HCT116 (cell line): Measurements from ENCODE around the gene BTD. TPM values are rescaled to one million over a fixed set of nuclear protein-coding genes. Genes with fewer than 3 reads are reported as not detected.
A peak's percentile ranks its signal among the peaks of the same experiment; 100 is the strongest.

Source experiments
- ATAC-seq: fragments of 200-7000 bp; cut with Tn5 transposase; 2 replicates; pipeline ENCODE4 v1.9.1; 2020; ENCODE audit warnings: mild to moderate bottlenecking, moderate library complexity
- BruUV-seq: library from RNA; stranded (reverse); fragments of 400-500 nt; replicated peaks from 2 replicates; lab custom pipeline; 2021; lab: Mats Ljungman, UMichigan
- CTCF ChIA-PET: fragments of 300-600 bp; sonication (Branson Sonifier 250); formaldehyde crosslinking; loops from one replicate; lab custom pipeline; 2021; ENCODE audit warnings: antibody characterized with exemption; lab: Charles Lee
- POLR2A ChIA-PET: fragments of 300-600, 350-600 bp; sonication (Branson Sonifier 250); formaldehyde crosslinking; loops from one replicate; lab custom pipeline; 2021; ENCODE audit warnings: antibody characterized with exemption; lab: Charles Lee
- RAD21 ChIA-PET, 2 experiments: fragments of 300-600 bp; sonication (Branson Sonifier 250); formaldehyde crosslinking; loops; one replicate each; lab custom pipeline; 2023; ENCODE audit warnings: low total read pairs in 2 of 2; ENCODE audit not compliant: uncharacterized antibody in 2 of 2, unreplicated experiment in 2 of 2, low non-redundant PET in 1 of 2; lab: Charles Lee
- DNase-seq: peaks from one replicate; pipeline ENCODE4 v3.0.0-alpha.2; 2010; ENCODE audit warnings: low read depth, low spot score
- H2AFZ ChIP-seq: fragments of 200-600 bp; shearing (Covaris generic), sonication (generic); 2 replicates; pipeline ENCODE4 v1.6.1; 2017; ENCODE audit warnings: low read depth, mixed run types, mixed read lengths, antibody characterized with exemption, low read length; ENCODE audit not compliant: poor library complexity, severe bottlenecking
- H3K27ac ChIP-seq: 2 replicates; pipeline ENCODE4 v1.5.1; 2012; ENCODE audit warnings: low read depth, low read length
- H3K27me3 ChIP-seq: fragments of 200-600 bp; sonication (generic); 2 replicates; pipeline ENCODE4 v1.6.1; 2016; ENCODE audit warnings: mixed run types, low read length, mixed read lengths; ENCODE audit not compliant: insufficient read depth
- H3K36me3 ChIP-seq, 2 experiments: fragments of 200-500 bp in 1 of 2; fragments of 200-600 bp in 1 of 2; sonication (Bioruptor generic) in 1 of 2; sonication (generic) in 1 of 2; 2 replicates each; pipeline versions ENCODE4 v1.5.1 to v1.6.1; 2014 to 2016; ENCODE audit warnings: low read length in 2 of 2, inconsistent platforms in 1 of 2, mixed read lengths in 1 of 2, mixed run types in 1 of 2; ENCODE audit not compliant: insufficient read depth in 2 of 2, control insufficient read depth in 1 of 2
- H3K4me1 ChIP-seq, 2 experiments: fragments of 200-600 bp in 1 of 2; sonication (generic) in 1 of 2; 2 replicates each; pipeline versions ENCODE4 v1.5.1 to v1.6.1; 2012 to 2017; ENCODE audit warnings: low read length in 2 of 2, inconsistent platforms in 1 of 2, mild to moderate bottlenecking in 1 of 2, mixed read lengths in 1 of 2, mixed run types in 1 of 2, moderate library complexity in 1 of 2; ENCODE audit not compliant: insufficient read depth in 2 of 2, control insufficient read depth in 1 of 2
- H3K4me2 ChIP-seq: fragments of 200-600 bp; sonication (generic); 2 replicates; pipeline ENCODE4 v1.6.1; 2017; ENCODE audit warnings: mixed run types, low read length, mixed read lengths
- H3K4me3 ChIP-seq, 2 experiments: fragments of 200-600 bp in 1 of 2; sonication (generic) in 1 of 2; replicated peaks in 1 of 2; 2 replicates each; pipeline ENCODE4 v1.5.1; 2011 to 2016; ENCODE audit warnings: low read length in 2 of 2, control low read depth in 1 of 2, low read depth in 1 of 2, mild to moderate bottlenecking in 1 of 2, mixed read lengths in 1 of 2, mixed run types in 1 of 2
- H3K79me2 ChIP-seq: fragments of 200-600 bp; sonication (generic); 2 replicates; pipeline ENCODE4 v1.6.1; 2017; ENCODE audit warnings: mild to moderate bottlenecking, mixed run types, low read length, moderate library complexity, mixed read lengths; ENCODE audit not compliant: insufficient read depth
- H3K9ac ChIP-seq: fragments of 200-600 bp; sonication (generic); 2 replicates; pipeline ENCODE4 v1.6.1; 2016; ENCODE audit warnings: low read length, mixed read lengths
- H3K9me2 ChIP-seq: fragments of 200-600 bp; sonication (generic), shearing (Covaris generic); 2 replicates; pipeline ENCODE4 v1.6.1; 2017; ENCODE audit warnings: mixed run types, mild to moderate bottlenecking, moderate library complexity; ENCODE audit not compliant: insufficient read depth
- H3K9me3 ChIP-seq, 2 experiments: fragments of 200-500 bp in 1 of 2; fragments of 200-600 bp in 1 of 2; sonication (Bioruptor generic) in 1 of 2; sonication (generic) in 1 of 2; 2 replicates each; pipeline ENCODE4 v1.6.1; 2014 to 2017; ENCODE audit warnings: low read length in 2 of 2, mixed read lengths in 2 of 2, inconsistent platforms in 1 of 2, low read depth in 1 of 2, mild to moderate bottlenecking in 1 of 2, mixed run types in 1 of 2, moderate library complexity in 1 of 2; ENCODE audit not compliant: control insufficient read depth in 1 of 2, insufficient read depth in 1 of 2
- H4K20me1 ChIP-seq: fragments of 200-600 bp; sonication (generic), shearing (Covaris generic); 2 replicates; pipeline ENCODE4 v1.6.1; 2017; ENCODE audit warnings: mixed run types, mild to moderate bottlenecking, moderate library complexity; ENCODE audit not compliant: insufficient read depth
- CBX3 ChIP-seq: IDR thresholded peaks from 2 replicates; pipeline ENCODE4 v1.6.1; 2012; ENCODE audit warnings: low read depth
- ELF1 ChIP-seq: IDR thresholded peaks from 2 replicates; pipeline ENCODE4 v1.6.1; 2012; ENCODE audit warnings: low read depth, borderline replicate concordance
- EZH2 ChIP-seq: fragments of 200-600 bp; sonication (generic); IDR thresholded peaks from 2 replicates; pipeline ENCODE4 v1.6.1; 2017; ENCODE audit warnings: antibody characterized with exemption, mixed run types
- EZH2phosphoT487 ChIP-seq: fragments of 200-600 bp; IDR thresholded peaks from 2 replicates; pipeline ENCODE4 v1.6.1; 2018; ENCODE audit warnings: antibody characterized with exemption, borderline replicate concordance
- JUND ChIP-seq: IDR thresholded peaks from 2 replicates; pipeline ENCODE4 v1.6.1; 2012
- POLR2AphosphoS5 ChIP-seq: IDR thresholded peaks from 2 replicates; pipeline ENCODE4 v1.6.1; 2011; ENCODE audit warnings: mild to moderate bottlenecking, low read depth, low read length, moderate library complexity
- RAD21 ChIP-seq: IDR thresholded peaks from 2 replicates; pipeline ENCODE4 v1.6.1; 2012; ENCODE audit warnings: low read depth, mild to moderate bottlenecking
- SRF ChIP-seq: IDR thresholded peaks from 2 replicates; pipeline ENCODE4 v1.6.1; 2012; ENCODE audit warnings: low read depth
- TCF7L2 ChIP-seq: IDR thresholded peaks from 2 replicates; pipeline ENCODE4 v1.7.0; 2011; ENCODE audit warnings: borderline replicate concordance, inconsistent platforms; ENCODE audit not compliant: insufficient read depth, insufficient read length; ENCODE audit errors: extremely low read depth
- YY1 ChIP-seq: IDR thresholded peaks from 2 replicates; pipeline ENCODE4 v1.6.1; 2011; ENCODE audit warnings: low read length, low read depth, moderate library complexity, mild to moderate bottlenecking; ENCODE audit not compliant: insufficient replicate concordance; ENCODE audit errors: extremely low read depth
- ZFX ChIP-seq: fragments of 450-650 bp; IDR thresholded peaks from 2 replicates; pipeline ENCODE4 v1.6.1; 2017
- ZNF274 ChIP-seq: fragments of 200-500 bp; sonication (Bioruptor generic); IDR thresholded peaks from 2 replicates; pipeline ENCODE4 v1.6.1; 2014; ENCODE audit warnings: mild to moderate bottlenecking, low read depth, low read length, inconsistent platforms
- intact Hi-C: fragments of 100-400 bp; cut with micrococcal nuclease; formaldehyde crosslinking; loops from 2 replicates; pipeline ENCODE4 v1.10.0; 2022
- total RNA-seq: library from RNA; stranded (reverse); gene quantifications from one replicate; pipeline ENCODE4 v1.2.1, GENCODE V29; 2021; ENCODE audit not compliant: unreplicated experiment
- TF ChIP-seq, protein P1 (sequence below), 3 experiments: fragments of 200-600 bp in 1 of 3; sonication (generic) in 1 of 3; IDR thresholded peaks in 2 of 3; conservative IDR thresholded peaks in 1 of 3; 2 replicates each; pipeline ENCODE4 v1.5.1; 2012 to 2017; ENCODE audit warnings: low read depth in 2 of 3, low read length in 2 of 3, antibody characterized with exemption in 1 of 3, borderline replicate concordance in 1 of 3, control low read depth in 1 of 3, mild to moderate bottlenecking in 1 of 3, mixed read lengths in 1 of 3, mixed run types in 1 of 3, moderate library complexity in 1 of 3; ENCODE audit not compliant: insufficient read depth in 1 of 3
- TF ChIP-seq, protein P2 (sequence below): IDR thresholded peaks from 2 replicates; pipeline ENCODE4 v1.6.1; 2011; ENCODE audit warnings: mild to moderate bottlenecking, low read length, moderate library complexity; ENCODE audit not compliant: insufficient replicate concordance; ENCODE audit errors: extremely low read depth
- TF ChIP-seq, protein P3 (sequence below): IDR thresholded peaks from 2 replicates; pipeline ENCODE4 v1.6.1; 2012

BTD gene
- total RNA-seq, 1 experiment from 2014 or later, result 5.0 TPM

DNA sequence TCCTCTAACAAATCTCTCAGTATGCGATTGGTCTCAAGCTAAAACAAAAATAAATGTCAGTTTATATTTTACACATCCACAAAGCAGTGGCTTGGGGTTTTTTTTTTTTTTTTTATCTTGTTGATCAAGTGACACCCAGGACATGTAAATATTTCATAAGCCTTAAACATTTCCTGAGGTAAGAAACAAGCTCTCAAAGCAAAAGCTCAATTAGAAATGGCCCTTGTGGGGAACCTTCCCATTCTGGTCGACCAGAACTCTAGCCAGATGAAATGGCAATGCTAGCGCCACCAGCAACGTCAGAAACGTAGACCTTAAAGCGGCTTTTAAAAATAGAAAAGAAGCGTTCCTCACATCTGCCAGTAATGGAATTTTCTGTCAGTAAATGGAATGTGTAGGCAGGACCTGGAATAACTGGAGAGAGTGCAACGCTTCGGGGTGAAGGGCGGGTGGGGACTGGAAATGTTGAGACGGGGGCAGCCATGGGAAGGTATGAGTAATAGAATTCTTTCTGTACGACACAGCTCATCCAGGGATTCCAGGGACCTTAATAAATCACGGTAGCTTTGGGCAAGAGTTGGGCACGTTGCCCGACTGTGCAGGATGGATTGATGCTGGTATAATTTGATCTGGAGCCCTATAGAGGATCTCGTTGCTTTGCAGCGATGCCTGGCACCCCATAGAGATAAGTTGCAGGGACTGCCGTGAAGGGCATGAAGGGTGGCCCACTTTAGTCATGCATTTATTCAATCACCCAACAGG, 44.4 kb downstream of the BTD start (continued):
- TF ChIP-seq, protein P1, sequence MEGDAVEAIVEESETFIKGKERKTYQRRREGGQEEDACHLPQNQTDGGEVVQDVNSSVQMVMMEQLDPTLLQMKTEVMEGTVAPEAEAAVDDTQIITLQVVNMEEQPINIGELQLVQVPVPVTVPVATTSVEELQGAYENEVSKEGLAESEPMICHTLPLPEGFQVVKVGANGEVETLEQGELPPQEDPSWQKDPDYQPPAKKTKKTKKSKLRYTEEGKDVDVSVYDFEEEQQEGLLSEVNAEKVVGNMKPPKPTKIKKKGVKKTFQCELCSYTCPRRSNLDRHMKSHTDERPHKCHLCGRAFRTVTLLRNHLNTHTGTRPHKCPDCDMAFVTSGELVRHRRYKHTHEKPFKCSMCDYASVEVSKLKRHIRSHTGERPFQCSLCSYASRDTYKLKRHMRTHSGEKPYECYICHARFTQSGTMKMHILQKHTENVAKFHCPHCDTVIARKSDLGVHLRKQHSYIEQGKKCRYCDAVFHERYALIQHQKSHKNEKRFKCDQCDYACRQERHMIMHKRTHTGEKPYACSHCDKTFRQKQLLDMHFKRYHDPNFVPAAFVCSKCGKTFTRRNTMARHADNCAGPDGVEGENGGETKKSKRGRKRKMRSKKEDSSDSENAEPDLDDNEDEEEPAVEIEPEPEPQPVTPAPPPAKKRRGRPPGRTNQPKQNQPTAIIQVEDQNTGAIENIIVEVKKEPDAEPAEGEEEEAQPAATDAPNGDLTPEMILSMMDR (IDR thresholded peaks at IDR 0.05 in 2 of 3, conservative IDR thresholded peaks at IDR 0.05 in 1 of 3; ENCODE audit: borderline replicate concordance in 1 of 3, insufficient read depth in 1 of 3, low read depth in 2 of 3, low read length in 2 of 3), result no peak
- TF ChIP-seq, all 23 proteins: peak for 13

DNA sequence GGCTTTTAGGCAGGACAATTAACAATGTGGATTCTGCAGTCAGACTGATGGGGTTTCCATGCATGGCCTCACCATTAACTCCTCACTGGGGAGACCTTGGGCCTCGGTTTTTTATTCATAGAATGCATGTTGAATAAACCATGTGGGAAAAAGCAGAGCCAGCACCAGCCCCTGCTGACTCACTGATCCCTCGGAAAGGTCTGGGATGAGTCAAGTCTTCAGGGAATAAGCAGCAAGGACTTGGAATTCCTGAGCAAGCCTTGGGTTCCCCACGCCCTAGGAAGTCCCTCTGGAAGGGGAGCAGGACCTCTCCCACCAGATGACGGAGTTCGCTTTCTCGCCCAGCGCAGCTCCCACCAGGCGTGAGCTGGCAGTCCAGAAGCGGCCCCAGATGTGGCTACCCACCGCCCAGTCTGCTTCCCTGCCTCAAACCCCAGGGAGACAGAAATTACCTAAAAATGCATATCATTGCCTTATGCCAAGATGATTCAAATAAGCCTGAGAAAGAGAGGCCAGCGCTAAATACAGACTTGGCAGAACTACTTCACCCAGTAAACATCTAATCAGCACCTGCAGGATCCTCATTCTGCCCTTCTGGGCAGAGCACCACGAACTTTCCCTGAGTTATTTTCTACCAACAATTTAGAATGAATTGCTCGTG, 45.4 kb downstream of the BTD start:
- DNase-seq, result peak; percentile 88
- peak overlapping the region; percentile 67 for H3K9ac ChIP-seq
- peak overlapping the region; percentile 4 for H2AFZ ChIP-seq
- peak overlapping the region; percentile 75 for H3K4me2 ChIP-seq
- no peaks in the 10 kb centered on the region for H3K79me2 ChIP-seq
- TSS peak; percentile 80 for BruUV-seq
- H3K9me2 ChIP-seq, result no peaks in the 10 kb centered on the region
- H3K27me3 ChIP-seq, result no peaks in the 10 kb centered on the region
- H3K27ac ChIP-seq, result peak overlapping the region; percentile 96
- ATAC-seq, result peak; percentile 77
- RAD21 ChIA-PET, result no interaction called here
- H3K9me3 ChIP-seq, result no peaks in the 10 kb centered on the region
- intact Hi-C loops, result no loop called here
- H3K4me1 ChIP-seq, result peaks cover 29 to 45% of the 10 kb centered on the region in 2 experiments
- CTCF ChIA-PET, result no interaction called here
- peak overlapping the region; percentile 8 to 34 for H3K4me3 ChIP-seq
- H3K36me3 ChIP-seq, result no peaks in the 10 kb centered on the region
- POLR2A ChIA-PET, result interaction anchor here (1.0 to 1.7 kb wide), 4 partner anchors 11 to 45 kb away, joined by 3 to 9 read pairs (median 6); partner anchors contain the start of genes BTD and HACL1
- no peaks in the 10 kb centered on the region for H4K20me1 ChIP-seq
- no peak for TF ChIP-seq SRF
- TF ChIP-seq CBX3, result peak; percentile 85; the same call in 1 of the 2 replicates
- no peak for TF ChIP-seq TCF7L2
- peak; percentile 35 for TF ChIP-seq YY1
- no peak; the same call in 1 of the 2 replicates for TF ChIP-seq RAD21
- TF ChIP-seq, protein P2, sequence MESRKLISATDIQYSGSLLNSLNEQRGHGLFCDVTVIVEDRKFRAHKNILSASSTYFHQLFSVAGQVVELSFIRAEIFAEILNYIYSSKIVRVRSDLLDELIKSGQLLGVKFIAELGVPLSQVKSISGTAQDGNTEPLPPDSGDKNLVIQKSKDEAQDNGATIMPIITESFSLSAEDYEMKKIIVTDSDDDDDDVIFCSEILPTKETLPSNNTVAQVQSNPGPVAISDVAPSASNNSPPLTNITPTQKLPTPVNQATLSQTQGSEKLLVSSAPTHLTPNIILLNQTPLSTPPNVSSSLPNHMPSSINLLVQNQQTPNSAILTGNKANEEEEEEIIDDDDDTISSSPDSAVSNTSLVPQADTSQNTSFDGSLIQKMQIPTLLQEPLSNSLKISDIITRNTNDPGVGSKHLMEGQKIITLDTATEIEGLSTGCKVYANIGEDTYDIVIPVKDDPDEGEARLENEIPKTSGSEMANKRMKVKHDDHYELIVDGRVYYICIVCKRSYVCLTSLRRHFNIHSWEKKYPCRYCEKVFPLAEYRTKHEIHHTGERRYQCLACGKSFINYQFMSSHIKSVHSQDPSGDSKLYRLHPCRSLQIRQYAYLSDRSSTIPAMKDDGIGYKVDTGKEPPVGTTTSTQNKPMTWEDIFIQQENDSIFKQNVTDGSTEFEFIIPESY, result no peak
- no peak for TF ChIP-seq EZH2
- no peak for TF ChIP-seq ELF1
- TF ChIP-seq EZH2phosphoT487, result no peak
- peak; percentile 64 for TF ChIP-seq POLR2AphosphoS5
- TF ChIP-seq, protein P3, sequence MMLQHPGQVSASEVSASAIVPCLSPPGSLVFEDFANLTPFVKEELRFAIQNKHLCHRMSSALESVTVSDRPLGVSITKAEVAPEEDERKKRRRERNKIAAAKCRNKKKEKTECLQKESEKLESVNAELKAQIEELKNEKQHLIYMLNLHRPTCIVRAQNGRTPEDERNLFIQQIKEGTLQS, result no peak
- peak; percentile 91 for TF ChIP-seq JUND
- TF ChIP-seq, protein P1 (IDR thresholded peaks at IDR 0.05 in 2 of 3, conservative IDR thresholded peaks at IDR 0.05 in 1 of 3; ENCODE audit: borderline replicate concordance in 1 of 3, insufficient read depth in 1 of 3, low read depth in 2 of 3, low read length in 2 of 3), result no peak
- no peak for TF ChIP-seq ZFX
- no peak for TF ChIP-seq ZNF274
